ENCODE results near the gene SND1.

DNA sequence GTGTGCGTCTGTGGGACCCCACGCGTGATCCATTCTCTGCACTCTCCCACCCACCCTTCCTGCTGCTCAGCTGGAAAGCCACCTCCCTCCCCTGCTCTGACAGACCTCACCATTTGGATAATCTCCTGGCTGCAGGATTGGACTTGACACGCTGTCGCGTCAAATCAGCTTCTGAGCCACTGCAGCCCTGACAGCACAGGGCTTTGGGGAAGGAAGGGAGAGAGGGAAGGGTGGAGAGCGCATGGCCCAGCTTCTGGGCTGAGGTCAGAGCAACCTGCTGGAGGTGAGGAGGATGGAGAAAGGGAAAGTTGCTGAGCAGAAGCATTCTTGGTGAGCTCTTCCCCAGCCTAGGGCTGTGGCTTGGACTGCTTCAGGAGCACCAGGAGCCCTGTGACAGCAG, 428.2 kb downstream of the SND1 start:
- TF ChIP-seq TAF1 (IDR thresholded peaks at IDR 0.05; ENCODE audit: borderline replicate concordance, low read depth, low read length): no peak
- TF ChIP-seq POLR2AphosphoS5 (IDR thresholded peaks at IDR 0.05; ENCODE audit: low read depth, low read length): no peak
- no peak for TF ChIP-seq POLR2A (IDR thresholded peaks at IDR 0.05; ENCODE audit: low read depth, low read length)

All from GM12892 (cell line).